HG03095 (cell line): ENCODE results near the gene CAMK2B.

Experiments
- ATAC-seq: cut with Tn5 transposase; IDR thresholded peaks from one replicate; pipeline ENCODE4 v1.9.1; 2021; ENCODE audit warnings: moderate library complexity; ENCODE audit not compliant: unreplicated experiment

CAMK2B gene

GRCh38 chr7:44287488-44288380 lies 37.7 kb downstream of the CAMK2B start:
- no peak for ATAC-seq

GRCh38 chr7:44286618-44287487 lies 38.5 kb downstream of the CAMK2B start:
- ATAC-seq, result no peak

GRCh38 chr7:44286182-44286617 lies 39.2 kb downstream of the CAMK2B start:
- no peak for ATAC-seq

GRCh38 chr7:44285561-44285960 lies 39.8 kb downstream of the CAMK2B start:
- ATAC-seq, result no peak

- ATAC-seq, result no peak
Observed at GRCh38 chr7:44284881-44285541, 40.4 kb downstream of the CAMK2B start.

GRCh38 chr7:44284216-44284615 lies 41.2 kb downstream of the CAMK2B start:
- no peak for ATAC-seq

GRCh38 chr7:44283381-44284211 lies 41.8 kb downstream of the CAMK2B start:
- ATAC-seq, result no peak

- ATAC-seq, result no peak
Observed at GRCh38 chr7:44282601-44283171, 42.7 kb downstream of the CAMK2B start.

- ATAC-seq, result no peak
Observed at GRCh38 chr7:44281811-44282600, 43.4 kb downstream of the CAMK2B start.

- no peak for ATAC-seq
Observed at GRCh38 chr7:44280993-44281721, 44.2 kb downstream of the CAMK2B start.

- ATAC-seq, result no peak
Observed at GRCh38 chr7:44280636-44280992, 44.8 kb downstream of the CAMK2B start.

GRCh38 chr7:44279731-44280505 lies 45.5 kb downstream of the CAMK2B start:
- no peak for ATAC-seq

GRCh38 chr7:44279286-44279685 lies 46.1 kb downstream of the CAMK2B start:
- no peak for ATAC-seq

GRCh38 chr7:44278451-44279161 lies 46.8 kb downstream of the CAMK2B start:
- ATAC-seq, result no peak

GRCh38 chr7:44277851-44278250 lies 47.5 kb downstream of the CAMK2B start:
- ATAC-seq, result no peak

GRCh38 chr7:44277391-44277790 lies 48.0 kb downstream of the CAMK2B start:
- ATAC-seq, result no peak

- no peak for ATAC-seq
Observed at GRCh38 chr7:44276571-44277221, 48.7 kb downstream of the CAMK2B start.
